Stimulated activated naive CD4-positive, alpha-beta T cell treated with Interleukin-2 at 50 U/mL for 16 hours (primary cell): ENCODE measurements around the gene HDAC4.

Source experiments
- DNase-seq: peaks from one replicate; lab custom pipeline; 2025; lab: John Stamatoyannopoulos, UW

The HDAC4 gene

GRCh38 chr2:239265681-239266433 is 135.0 kb downstream of the HDAC4 start:
- DNase-seq: no peak

GRCh38 chr2:239264838-239265651 is 135.8 kb downstream of the HDAC4 start:
- DNase-seq: peak; percentile 57

- DNase-seq: no peak
These were observed 136.4 kb downstream of the HDAC4 start for GRCh38 chr2:239264492-239264837.

- no peak for DNase-seq
These were observed 136.9 kb downstream of the HDAC4 start for GRCh38 chr2:239263669-239264491.

GRCh38 chr2:239263231-239263630 is 137.6 kb downstream of the HDAC4 start:
- DNase-seq: no peak

- DNase-seq: no peak
These were observed 138.2 kb downstream of the HDAC4 start for GRCh38 chr2:239262484-239263230.

- DNase-seq: no peak
These were observed 138.9 kb downstream of the HDAC4 start for GRCh38 chr2:239261796-239262483.

- no peak for DNase-seq
These were observed 139.5 kb downstream of the HDAC4 start for GRCh38 chr2:239261356-239261755.

GRCh38 chr2:239260546-239261327 is 140.1 kb downstream of the HDAC4 start:
- DNase-seq: no peak

- DNase-seq: no peak
These were observed 141.1 kb downstream of the HDAC4 start for GRCh38 chr2:239259603-239260298.

- DNase-seq: no peak
These were observed 141.6 kb downstream of the HDAC4 start for GRCh38 chr2:239259173-239259572.

- no peak for DNase-seq
These were observed 142.6 kb downstream of the HDAC4 start for GRCh38 chr2:239258248-239258647.

GRCh38 chr2:239257511-239257937 is 143.3 kb downstream of the HDAC4 start:
- DNase-seq: no peak

GRCh38 chr2:239256350-239256743 is 144.5 kb downstream of the HDAC4 start:
- DNase-seq: no peak

- no peak for DNase-seq
These were observed 145.0 kb downstream of the HDAC4 start for GRCh38 chr2:239255628-239256349.

- DNase-seq: no peak
These were observed 145.6 kb downstream of the HDAC4 start for GRCh38 chr2:239255218-239255617.

GRCh38 chr2:239253701-239254436 is 147.0 kb downstream of the HDAC4 start:
- DNase-seq: no peak

GRCh38 chr2:239253264-239253663 is 147.6 kb downstream of the HDAC4 start:
- DNase-seq: no peak
